SK-N-SH (cell line): ENCODE results near the gene LAMP2. TPM values are rescaled to one million over a fixed set of nuclear protein-coding genes. Genes with fewer than 3 reads are reported as not detected.

Experiments
- CTCF ChIA-PET: fragments of 300-600, 350-600 bp; formaldehyde crosslinking; extraction: SDS; loops from one replicate; lab custom pipeline; 2021; lab: Yijun Ruan, JAX
- POLR2A ChIA-PET: fragments of 350-600 bp; sonication (Branson Sonifier 250); formaldehyde crosslinking; extraction: SDS; loops from one replicate; lab custom pipeline; 2020; ENCODE audit warnings: antibody characterized with exemption, inconsistent platforms; lab: Yijun Ruan, JAX
- DNase-seq: peaks from one replicate; pipeline ENCODE4 v3.0.0; 2012
- H2AFZ ChIP-seq: fragments of 200-600 bp; sonication (generic); 2 replicates; pipeline ENCODE4 v1.8.1; 2016; ENCODE audit warnings: antibody characterized with exemption, mild to moderate bottlenecking, low read depth
- H3F3A ChIP-seq: fragments of 200-600 bp; sonication (generic); replicated peaks from 2 replicates; pipeline ENCODE3; 2016; ENCODE audit warnings: antibody characterized with exemption, mild to moderate bottlenecking; ENCODE audit not compliant: insufficient read depth
- H3K27ac ChIP-seq, 2 experiments: fragments of 200-500 bp in 1 of 2; fragments of 200-600 bp in 1 of 2; sonication (Bioruptor generic) in 1 of 2; sonication (generic), shearing (Covaris generic) in 1 of 2; 2 replicates each; pipeline versions ENCODE4 v1.5.1 to v1.6.1; 2014 to 2016; ENCODE audit warnings: low read depth in 2 of 2, inconsistent platforms in 1 of 2, low read length in 1 of 2, mild to moderate bottlenecking in 1 of 2, mixed read lengths in 1 of 2
- H3K27me3 ChIP-seq: fragments of 200-600 bp; sonication (generic), shearing (Covaris generic); 2 replicates; pipeline ENCODE4 v1.6.1; 2016; ENCODE audit warnings: mixed run types; ENCODE audit not compliant: insufficient read depth
- H3K36me3 ChIP-seq, 2 experiments: fragments of 200-500 bp in 1 of 2; fragments of 200-600 bp in 1 of 2; sonication (Bioruptor generic) in 1 of 2; sonication (generic) in 1 of 2; replicated peaks in 1 of 2; 2 replicates each; pipeline versions ENCODE3 to v1.5.1; 2014 to 2016; ENCODE audit warnings: low read length in 1 of 2, mild to moderate bottlenecking in 1 of 2; ENCODE audit not compliant: insufficient read depth in 2 of 2, control insufficient read depth in 1 of 2
- H3K4me1 ChIP-seq, 2 experiments: fragments of 200-500 bp in 1 of 2; fragments of 200-600 bp in 1 of 2; sonication (Bioruptor generic) in 1 of 2; sonication (generic), shearing (Covaris generic) in 1 of 2; 2 replicates each; pipeline versions ENCODE4 v1.5.1 to v1.6.1; 2014 to 2016; ENCODE audit warnings: low read depth in 1 of 2, low read length in 1 of 2, mixed run types in 1 of 2; ENCODE audit not compliant: insufficient read depth in 2 of 2, control insufficient read depth in 1 of 2
- H3K4me2 ChIP-seq: fragments of 200-600 bp; sonication (generic), shearing (Covaris generic); 2 replicates; pipeline ENCODE4 v1.6.1; 2017; ENCODE audit warnings: mixed run types
- H3K4me3 ChIP-seq, 2 experiments: fragments of 200-500 bp in 1 of 2; fragments of 200-600 bp in 1 of 2; sonication (Bioruptor generic) in 1 of 2; sonication (generic), shearing (Covaris generic) in 1 of 2; 2 replicates each; pipeline versions ENCODE4 v1.5.1 to v1.8.1; 2014 to 2016; ENCODE audit warnings: low read depth in 2 of 2, inconsistent platforms in 1 of 2, low read length in 1 of 2, mild to moderate bottlenecking in 1 of 2, mixed read lengths in 1 of 2, moderate library complexity in 1 of 2
- H3K79me2 ChIP-seq: fragments of 200-600 bp; sonication (generic); 2 replicates; pipeline ENCODE4 v1.8.1; 2017; ENCODE audit warnings: mild to moderate bottlenecking; ENCODE audit not compliant: insufficient read depth
- H3K9ac ChIP-seq: fragments of 200-600 bp; sonication (generic); 2 replicates; pipeline ENCODE4 v1.6.1; 2017; ENCODE audit warnings: mixed run types
- H3K9me2 ChIP-seq: fragments of 200-600 bp; sonication (generic); 2 replicates; pipeline ENCODE4 v1.6.1; 2017; ENCODE audit warnings: mixed run types
- H3K9me3 ChIP-seq: fragments of 200-600 bp; sonication (generic); 2 replicates; pipeline ENCODE4 v1.6.1; 2017; ENCODE audit warnings: mixed run types, mild to moderate bottlenecking, moderate library complexity
- H4K20me1 ChIP-seq: fragments of 200-600 bp; sonication (generic); 2 replicates; pipeline ENCODE4 v1.6.1; 2017; ENCODE audit warnings: mild to moderate bottlenecking, mixed run types; ENCODE audit not compliant: insufficient read depth
- CHD2 ChIP-seq: fragments of 150-350 bp; IDR thresholded peaks from 2 replicates; pipeline ENCODE4 v1.6.1; 2018; ENCODE audit warnings: low read length; ENCODE audit not compliant: partially characterized antibody
- CTCF ChIP-seq: fragments of 200-600 bp; sonication (generic); IDR thresholded peaks from 2 replicates; pipeline ENCODE4 v1.6.1; 2017; ENCODE audit warnings: antibody characterized with exemption, mild to moderate bottlenecking, moderate library complexity
- ELF1 ChIP-seq: IDR thresholded peaks from 2 replicates; pipeline ENCODE4 v1.4.0; 2012
- EP300 ChIP-seq, 2 experiments: IDR thresholded peaks; 2 replicates each; pipeline versions ENCODE4 v1.4.0 to v1.6.1; 2012; ENCODE audit warnings: borderline replicate concordance in 1 of 2, low read depth in 1 of 2, low read length in 1 of 2
- EZH2phosphoT487 ChIP-seq: fragments of 200-600 bp; sonication (generic); IDR thresholded peaks from 2 replicates; pipeline ENCODE4 v1.6.1; 2017; ENCODE audit warnings: low read depth, mixed run types, mild to moderate bottlenecking, antibody characterized with exemption, moderate library complexity, borderline replicate concordance
- FOXM1 ChIP-seq: IDR thresholded peaks from 2 replicates; pipeline ENCODE4 v1.4.0; 2012; ENCODE audit warnings: low read depth, mild to moderate bottlenecking
- GATA2 ChIP-seq: sonication (generic); formaldehyde crosslinking; IDR thresholded peaks from 2 replicates; pipeline ENCODE4 v1.5.0; 2020; ENCODE audit warnings: mild to moderate bottlenecking, missing genetic modification reagents
- MXI1 ChIP-seq: IDR thresholded peaks from 2 replicates; pipeline ENCODE4 v1.6.1; 2012; ENCODE audit warnings: mild to moderate bottlenecking, low read depth, low read length, improper control_type of control experiment
- NFIC ChIP-seq: IDR thresholded peaks from 2 replicates; pipeline ENCODE4 v1.4.0; 2012; ENCODE audit warnings: borderline replicate concordance
- NRF1 ChIP-seq: IDR thresholded peaks from 2 replicates; pipeline ENCODE4 v1.6.1; 2012; ENCODE audit warnings: low read depth, mild to moderate bottlenecking, low read length
- RAD21 ChIP-seq: IDR thresholded peaks from 2 replicates; pipeline ENCODE4 v1.6.1; 2012; ENCODE audit warnings: mild to moderate bottlenecking, low read length
- RFX5 ChIP-seq: IDR thresholded peaks from 2 replicates; pipeline ENCODE4 v1.6.1; 2012; ENCODE audit warnings: mild to moderate bottlenecking, improper control_type of control experiment, low read length
- RXRA ChIP-seq: IDR thresholded peaks from 2 replicates; pipeline ENCODE4 v1.4.0; 2012; ENCODE audit warnings: low read depth, mild to moderate bottlenecking, borderline replicate concordance
- SMC3 ChIP-seq: IDR thresholded peaks from 2 replicates; pipeline ENCODE4 v1.6.1; 2012; ENCODE audit warnings: low read depth, low read length, improper control_type of control experiment
- USF1 ChIP-seq: IDR thresholded peaks from 2 replicates; pipeline ENCODE4 v1.4.0; 2012; ENCODE audit warnings: low read depth, borderline replicate concordance
- USF2 ChIP-seq: fragments of 150-350 bp; IDR thresholded peaks from 2 replicates; pipeline ENCODE4 v1.6.1; 2017; ENCODE audit warnings: antibody characterized with exemption, low read length, low read depth, borderline replicate concordance
- YY1 ChIP-seq: IDR thresholded peaks from 2 replicates; pipeline ENCODE4 v1.4.0; 2012; ENCODE audit warnings: low read depth, mild to moderate bottlenecking
- ZBTB33 ChIP-seq: IDR thresholded peaks from 2 replicates; pipeline ENCODE4 v1.4.0; 2012; ENCODE audit warnings: low read depth, borderline replicate concordance
- WGBS: methylation state at CpG from one replicate; pipeline ENCODE4 v1.1.6; 2017; ENCODE audit warnings: low lambda C conversion rate; 5-methylcytosine and 5-hydroxymethylcytosine counted together
- polyA plus RNA-seq, 3 experiments: library from polyadenylated mRNA; depleted of rRNA; stranded (reverse); fragments of >200 nt; gene quantifications; 2 replicates each; pipeline ENCODE4 v1.2.3, GENCODE V29; 2012
- TF ChIP-seq, protein P1 (sequence below): IDR thresholded peaks from 2 replicates; pipeline ENCODE4 v1.4.0; 2012; ENCODE audit warnings: low read depth
- TF ChIP-seq, protein P2 (sequence below): fragments of 150-350 bp; IDR thresholded peaks from 2 replicates; pipeline ENCODE4 v1.6.1; 2016; ENCODE audit warnings: mild to moderate bottlenecking, low read depth, low read length

The LAMP2 gene
- polyA plus RNA-seq, 1 of the 3 experiments (the other 2 are of a cell fraction) = 108 TPM

GRCh38 chrX:120453985-120454384 is 15.1 kb downstream of the LAMP2 start (continued):
- TF ChIP-seq CHD2 (no peak), FOXM1 (no peak), YY1 (no peak), RXRA (no peak), ZBTB33 (no peak), MXI1 (no peak), NFIC (peak; percentile 11; the same call in 1 of the 2 replicates), GATA2 (no peak)

DNA sequence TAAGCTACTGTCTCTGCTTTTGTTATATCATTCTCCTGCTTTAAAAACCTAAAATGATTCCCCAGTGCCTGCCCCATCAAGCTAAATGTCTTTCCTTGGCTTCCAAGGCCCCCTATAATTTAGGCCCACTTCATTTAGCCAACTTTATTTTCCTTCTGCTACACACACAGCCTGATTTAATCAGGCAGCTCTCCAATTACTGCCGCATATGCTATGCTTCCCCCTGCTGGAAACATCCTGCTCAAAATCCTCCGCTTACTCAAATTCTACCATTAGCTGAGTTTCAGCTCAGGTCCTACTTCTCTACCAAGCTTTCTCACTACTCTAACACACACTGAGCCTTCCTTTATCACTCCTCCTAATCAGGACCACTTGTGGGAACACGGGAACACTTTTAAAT is 17.0 kb downstream of the LAMP2 start:
- peak; percentile 50 for DNase-seq
- Histone ChIP-seq H3K4me1 (peaks cover 0 to 3% of the 10 kb centered on the region in 2 experiments; a peak in 1 of 4 replicates), H3K36me3 (peaks cover 3 to 35% of the 10 kb centered on the region in 2 experiments), H3K79me2 (peaks cover 15% of the 10 kb centered on the region), H3K9me2 (no peaks in the 10 kb centered on the region), H3K27ac (no peak overlapping the region), H3K4me2 (no peak overlapping the region), H3F3A (peaks cover 17% of the 10 kb centered on the region), H3K27me3 (no peaks in the 10 kb centered on the region), H3K9me3 (no peaks in the 10 kb centered on the region), H3K9ac (no peak overlapping the region), H3K4me3 (no peak overlapping the region), H4K20me1 (peaks cover 3% of the 10 kb centered on the region), H2AFZ (no peak overlapping the region)
- TF ChIP-seq, protein P1, sequence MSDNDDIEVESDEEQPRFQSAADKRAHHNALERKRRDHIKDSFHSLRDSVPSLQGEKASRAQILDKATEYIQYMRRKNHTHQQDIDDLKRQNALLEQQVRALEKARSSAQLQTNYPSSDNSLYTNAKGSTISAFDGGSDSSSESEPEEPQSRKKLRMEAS = no peak
- TF ChIP-seq EZH2phosphoT487 (no peak), USF2 (no peak), RAD21 (peak; percentile 60), EP300 (IDR thresholded peaks at IDR 0.05; ENCODE audit: borderline replicate concordance in 1 of 2, low read depth in 1 of 2, low read length in 1 of 2) (no peak), USF1 (no peak), CTCF (peak; percentile 69), GATA2 (0 out of 2 replicates have a peak, but pooled peaks have one; percentile 35), RXRA (no peak), NRF1 (no peak), ELF1 (no peak), SMC3 (peak; percentile 37; the same call in 1 of the 2 replicates), RFX5 (no peak)
- TF ChIP-seq, protein P2, sequence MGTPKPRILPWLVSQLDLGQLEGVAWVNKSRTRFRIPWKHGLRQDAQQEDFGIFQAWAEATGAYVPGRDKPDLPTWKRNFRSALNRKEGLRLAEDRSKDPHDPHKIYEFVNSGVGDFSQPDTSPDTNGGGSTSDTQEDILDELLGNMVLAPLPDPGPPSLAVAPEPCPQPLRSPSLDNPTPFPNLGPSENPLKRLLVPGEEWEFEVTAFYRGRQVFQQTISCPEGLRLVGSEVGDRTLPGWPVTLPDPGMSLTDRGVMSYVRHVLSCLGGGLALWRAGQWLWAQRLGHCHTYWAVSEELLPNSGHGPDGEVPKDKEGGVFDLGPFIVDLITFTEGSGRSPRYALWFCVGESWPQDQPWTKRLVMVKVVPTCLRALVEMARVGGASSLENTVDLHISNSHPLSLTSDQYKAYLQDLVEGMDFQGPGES = no peak
- CTCF ChIA-PET = interaction anchor here (0.8 to 3.2 kb wide), 15 partner anchors 10 to 845 kb away, joined by 3 to 18 read pairs (median 5); partner anchors contain the start of genes MCTS1 and ZBTB33
- WGBS = 35% methylated on average over 3 of the region's 3 CpGs
- POLR2A ChIA-PET = interaction anchor here (0.6 to 1.5 kb wide), 2 partner anchors 17 to 41 kb away, joined by 4 to 7 read pairs; partner anchors contain the start of gene LAMP2
